Measurements from ENCODE around the gene HSD17B3.
"Not testable (repeated sequence)": the region's sequence is repeated elsewhere in the genome, so short reads cannot be mapped to it uniquely, and the experiment has no call there.

Gene HSD17B3

GRCh38 chr9:96253059-96253696, 48.8 kb downstream of the HSD17B3 start:
- Histone ChIP-seq H3K27ac (ENCODE audit: low read length) (no peak overlapping the region), H3K9me3 (ENCODE audit: control insufficient read depth, low read depth, low read length) (no peaks in the 10 kb centered on the region), H3K9ac (ENCODE audit: low read length) (no peak overlapping the region), H3K27me3 (ENCODE audit: control insufficient read depth, insufficient read depth, low read length) (no peaks in the 10 kb centered on the region), H3K36me3 (ENCODE audit: control insufficient read depth, low read depth, low read length) (no peaks in the 10 kb centered on the region), H3K4me3 (ENCODE audit: low read length) (no peak overlapping the region), H3K4me1 (ENCODE audit: control insufficient read depth, low read depth, low read length) (peaks cover 9% of the 10 kb centered on the region)

DNA sequence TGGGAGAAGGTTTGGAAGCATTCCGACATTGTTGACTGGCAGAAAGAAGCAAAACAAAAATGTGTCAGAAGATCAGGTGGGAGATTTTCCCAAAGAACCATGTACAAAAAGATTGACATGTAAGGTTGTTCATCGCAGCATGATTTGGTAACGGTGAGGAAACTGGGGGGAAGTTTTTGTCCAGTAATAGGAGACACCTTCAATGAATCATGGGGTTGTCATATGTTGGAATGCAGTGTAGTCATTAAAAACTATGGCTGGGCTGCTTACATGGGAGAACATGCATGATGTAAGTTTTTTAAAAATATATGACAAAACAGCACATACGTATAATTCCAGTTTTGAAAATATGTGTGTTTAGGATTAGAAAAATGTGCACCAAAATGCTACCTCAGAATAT, 50.5 kb downstream of the HSD17B3 start:
- Histone ChIP-seq H3K9ac (ENCODE audit: low read length) (no peak overlapping the region), H3K36me3 (ENCODE audit: control insufficient read depth, low read depth, low read length) (no peaks in the 10 kb centered on the region), H3K4me1 (ENCODE audit: control insufficient read depth, low read depth, low read length) (peaks cover 4% of the 10 kb centered on the region), H3K4me3 (ENCODE audit: low read length) (no peak overlapping the region), H3K27ac (ENCODE audit: low read length) (no peak overlapping the region), H3K9me3 (ENCODE audit: control insufficient read depth, low read depth, low read length) (no peaks in the 10 kb centered on the region), H3K27me3 (ENCODE audit: control insufficient read depth, insufficient read depth, low read length) (no peaks in the 10 kb centered on the region)

- Histone ChIP-seq H3K9ac (ENCODE audit: low read length) (no peak overlapping the region), H3K4me1 (ENCODE audit: control insufficient read depth, low read depth, low read length) (peaks cover 3% of the 10 kb centered on the region), H3K9me3 (ENCODE audit: control insufficient read depth, low read depth, low read length) (no peaks in the 10 kb centered on the region), H3K27ac (ENCODE audit: low read length) (no peak overlapping the region), H3K36me3 (ENCODE audit: control insufficient read depth, low read depth, low read length) (no peaks in the 10 kb centered on the region), H3K27me3 (ENCODE audit: control insufficient read depth, insufficient read depth, low read length) (no peaks in the 10 kb centered on the region), H3K4me3 (ENCODE audit: low read length) (no peak overlapping the region)
Measured at GRCh38 chr9:96249746-96250145, 52.2 kb downstream of the HSD17B3 start.

DNA sequence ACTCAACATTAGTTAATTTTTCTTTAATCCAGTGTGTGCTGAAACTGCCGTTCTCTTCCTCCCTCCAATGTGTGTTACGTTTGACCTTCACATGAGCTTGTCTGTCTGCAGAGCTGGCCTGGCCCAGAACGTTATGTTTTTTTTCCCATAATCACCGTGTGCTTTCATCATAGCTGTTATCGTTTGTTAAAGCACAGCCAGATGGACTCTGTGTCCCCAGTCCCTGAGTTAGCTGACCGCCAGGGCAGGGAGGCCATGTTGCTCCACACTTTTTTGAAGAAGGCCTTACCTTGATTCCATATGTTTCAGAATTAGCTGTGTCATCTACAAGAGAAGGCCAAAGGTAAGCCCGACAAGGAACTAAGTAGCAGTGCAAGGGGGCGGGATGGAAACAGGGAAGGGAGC, 55.7 kb downstream of the HSD17B3 start:
- H3K27me3 ChIP-seq (ENCODE audit: control insufficient read depth, insufficient read depth, low read length): no peaks in the 10 kb centered on the region
- no peak overlapping the region for H3K4me3 ChIP-seq (ENCODE audit: low read length)
- H3K9ac ChIP-seq (ENCODE audit: low read length): no peak overlapping the region
- no peaks in the 10 kb centered on the region for H3K36me3 ChIP-seq (ENCODE audit: control insufficient read depth, low read depth, low read length)
- H3K4me1 ChIP-seq (ENCODE audit: control insufficient read depth, low read depth, low read length): no peaks in the 10 kb centered on the region
- no peaks in the 10 kb centered on the region for H3K9me3 ChIP-seq (ENCODE audit: control insufficient read depth, low read depth, low read length)
- no peak overlapping the region for H3K27ac ChIP-seq (ENCODE audit: low read length)

- Histone ChIP-seq H3K27me3 (ENCODE audit: control insufficient read depth, insufficient read depth, low read length) (no peaks in the 10 kb centered on the region), H3K27ac (ENCODE audit: low read length) (no peak overlapping the region)
Measured at GRCh38 chr9:96245399-96245798, 56.6 kb downstream of the HSD17B3 start.

DNA sequence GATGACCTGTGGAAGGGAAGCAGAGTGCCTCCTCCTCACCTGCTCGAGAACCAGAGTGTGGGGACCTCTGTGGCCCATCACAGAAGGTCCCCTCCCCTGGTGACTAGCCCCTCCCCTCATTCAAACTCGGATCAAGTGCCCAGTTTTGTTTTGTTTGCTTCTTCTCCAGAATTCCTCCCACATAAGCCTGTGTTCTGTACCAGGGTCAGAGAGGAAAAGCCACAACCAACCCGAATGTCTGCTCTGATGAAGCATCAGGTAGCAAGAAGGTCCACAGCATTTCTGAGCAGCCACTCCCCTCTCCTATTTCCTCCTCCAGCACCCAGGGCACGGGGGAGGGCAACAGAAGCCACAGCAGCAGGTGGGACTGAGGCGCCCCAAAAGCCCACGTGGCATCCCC, 58.2 kb downstream of the HSD17B3 start:
- no peaks in the 10 kb centered on the region for H3K4me1 ChIP-seq (ENCODE audit: control insufficient read depth, low read depth, low read length)
- no peaks in the 10 kb centered on the region for H3K27me3 ChIP-seq (ENCODE audit: control insufficient read depth, insufficient read depth, low read length)
- H3K27ac ChIP-seq (ENCODE audit: low read length): no peak overlapping the region
- H3K4me3 ChIP-seq (ENCODE audit: low read length): no peak overlapping the region
- no peaks in the 10 kb centered on the region for H3K9me3 ChIP-seq (ENCODE audit: control insufficient read depth, low read depth, low read length)
- H3K9ac ChIP-seq (ENCODE audit: low read length): no peak overlapping the region
- H3K36me3 ChIP-seq (ENCODE audit: control insufficient read depth, low read depth, low read length): no peaks in the 10 kb centered on the region

More at GRCh38 chr9:96245399-96245798, 56.6 kb downstream of the HSD17B3 start:
- no peaks in the 10 kb centered on the region for H3K36me3 ChIP-seq (ENCODE audit: control insufficient read depth, low read depth, low read length)
- no peak overlapping the region for H3K4me3 ChIP-seq (ENCODE audit: low read length)
- no peak overlapping the region for H3K9ac ChIP-seq (ENCODE audit: low read length)
- no peaks in the 10 kb centered on the region for H3K4me1 ChIP-seq (ENCODE audit: control insufficient read depth, low read depth, low read length)
- no peaks in the 10 kb centered on the region for H3K9me3 ChIP-seq (ENCODE audit: control insufficient read depth, low read depth, low read length)

- Histone ChIP-seq H3K9me3 (ENCODE audit: control insufficient read depth, low read depth, low read length) (no peaks in the 10 kb centered on the region), H3K4me1 (ENCODE audit: control insufficient read depth, low read depth, low read length) (no peaks in the 10 kb centered on the region), H3K9ac (ENCODE audit: low read length) (no peak overlapping the region), H3K27me3 (ENCODE audit: control insufficient read depth, insufficient read depth, low read length) (no peaks in the 10 kb centered on the region), H3K36me3 (ENCODE audit: control insufficient read depth, low read depth, low read length) (no peaks in the 10 kb centered on the region), H3K4me3 (ENCODE audit: low read length) (no peak overlapping the region), H3K27ac (ENCODE audit: low read length) (no peak overlapping the region)
Measured at GRCh38 chr9:96242811-96243210, 59.2 kb downstream of the HSD17B3 start.

- no peaks in the 10 kb centered on the region for H3K27me3 ChIP-seq (ENCODE audit: control insufficient read depth, insufficient read depth, low read length)
- H3K4me3 ChIP-seq (ENCODE audit: low read length): no peak overlapping the region
- H3K36me3 ChIP-seq (ENCODE audit: control insufficient read depth, low read depth, low read length): no peaks in the 10 kb centered on the region
- no peak overlapping the region for H3K9ac ChIP-seq (ENCODE audit: low read length)
- H3K27ac ChIP-seq (ENCODE audit: low read length): no peak overlapping the region
- H3K9me3 ChIP-seq (ENCODE audit: control insufficient read depth, low read depth, low read length): no peaks in the 10 kb centered on the region
- H3K4me1 ChIP-seq (ENCODE audit: control insufficient read depth, low read depth, low read length): no peaks in the 10 kb centered on the region
Measured at GRCh38 chr9:96241391-96241809, 60.6 kb downstream of the HSD17B3 start.

GRCh38 chr9:96236854-96237550, 65.0 kb downstream of the HSD17B3 start:
- Histone ChIP-seq H3K9me3 (ENCODE audit: control insufficient read depth, low read depth, low read length) (no peaks in the 10 kb centered on the region), H3K27ac (ENCODE audit: low read length) (no peak overlapping the region), H3K4me3 (ENCODE audit: low read length) (no peak overlapping the region), H3K36me3 (ENCODE audit: control insufficient read depth, low read depth, low read length) (no peaks in the 10 kb centered on the region), H3K27me3 (ENCODE audit: control insufficient read depth, insufficient read depth, low read length) (no peaks in the 10 kb centered on the region), H3K4me1 (ENCODE audit: control insufficient read depth, low read depth, low read length) (no peaks in the 10 kb centered on the region), H3K9ac (ENCODE audit: low read length) (no peak overlapping the region)

GRCh38 chr9:96236337-96236736, 65.6 kb downstream of the HSD17B3 start:
- not testable (repeated sequence) for H3K27me3 ChIP-seq (ENCODE audit: control insufficient read depth, insufficient read depth, low read length); H3K9me3 ChIP-seq (ENCODE audit: control insufficient read depth, low read depth, low read length); H3K27ac ChIP-seq (ENCODE audit: low read length); H3K4me3 ChIP-seq (ENCODE audit: low read length); H3K36me3 ChIP-seq (ENCODE audit: control insufficient read depth, low read depth, low read length); H3K9ac ChIP-seq (ENCODE audit: low read length); H3K4me1 ChIP-seq (ENCODE audit: control insufficient read depth, low read depth, low read length)

GRCh38 chr9:96232539-96233241, 69.3 kb downstream of the HSD17B3 start:
- Histone ChIP-seq H3K4me1 (ENCODE audit: control insufficient read depth, low read depth, low read length) (no peaks in the 10 kb centered on the region), H3K36me3 (ENCODE audit: control insufficient read depth, low read depth, low read length) (no peaks in the 10 kb centered on the region), H3K27ac (ENCODE audit: low read length) (no peak overlapping the region), H3K9ac (ENCODE audit: low read length) (no peak overlapping the region), H3K27me3 (ENCODE audit: control insufficient read depth, insufficient read depth, low read length) (no peaks in the 10 kb centered on the region), H3K9me3 (ENCODE audit: control insufficient read depth, low read depth, low read length) (no peaks in the 10 kb centered on the region), H3K4me3 (ENCODE audit: low read length) (no peak overlapping the region)
